CD1c-positive myeloid dendritic cell (primary cell): ENCODE results near the gene APOBEC2.
"Not testable (repeated sequence)": the region's sequence is repeated elsewhere in the genome, so short reads cannot be mapped to it uniquely, and the experiment has no call there.

Source experiments
- DNase-seq: peaks from one replicate; pipeline ENCODE4 v3.0.0-alpha.2; 2016; ENCODE audit errors: extremely low spot score

The APOBEC2 gene

GRCh38 chr6:41053041-41053440, at the start of gene APOBEC2:
Gene APOBEC2, plus strand, starts transcription at chr6:41053202. Its CDS starts 146 bp downstream, at chr6:41053348.
- no peak for DNase-seq

- peak; percentile 78 for DNase-seq
Observed at GRCh38 chr6:41006217-41006616, 46.8 kb upstream of the APOBEC2 start.

GRCh38 chr6:41006980-41007379, 46.0 kb upstream of the APOBEC2 start:
- not testable (repeated sequence) for DNase-seq

- DNase-seq: no peak
Observed at GRCh38 chr6:41008011-41008410, 45.0 kb upstream of the APOBEC2 start.

GRCh38 chr6:41009669-41010068, 43.3 kb upstream of the APOBEC2 start:
- no peak for DNase-seq

- no peak for DNase-seq
Observed at GRCh38 chr6:41011673-41012072, 41.3 kb upstream of the APOBEC2 start.

- DNase-seq: no peak
Observed at GRCh38 chr6:41013466-41014153, 39.4 kb upstream of the APOBEC2 start.

- no peak for DNase-seq
Observed at GRCh38 chr6:41014780-41015179, 38.2 kb upstream of the APOBEC2 start.

GRCh38 chr6:41015860-41016259, 37.1 kb upstream of the APOBEC2 start:
- DNase-seq: not testable (repeated sequence)

GRCh38 chr6:41017663-41018062, 35.3 kb upstream of the APOBEC2 start:
- DNase-seq: no peak

GRCh38 chr6:41021832-41022231, 31.2 kb upstream of the APOBEC2 start:
- no peak for DNase-seq

GRCh38 chr6:41022294-41022693, 30.7 kb upstream of the APOBEC2 start:
- no peak for DNase-seq

GRCh38 chr6:41023114-41023513, 29.9 kb upstream of the APOBEC2 start:
- no peak for DNase-seq

- no peak for DNase-seq
Observed at GRCh38 chr6:41025966-41026530, 27.0 kb upstream of the APOBEC2 start.

- no peak for DNase-seq
Observed at GRCh38 chr6:41027241-41027640, 25.8 kb upstream of the APOBEC2 start.

- peak; percentile 86 for DNase-seq
Observed at GRCh38 chr6:41027799-41028560, 25.0 kb upstream of the APOBEC2 start.

- no peak for DNase-seq
Observed at GRCh38 chr6:41028561-41029412, 24.2 kb upstream of the APOBEC2 start.

GRCh38 chr6:41032830-41033229, 20.2 kb upstream of the APOBEC2 start:
- DNase-seq: no peak

GRCh38 chr6:41033776-41034175, 19.2 kb upstream of the APOBEC2 start:
- DNase-seq: no peak

- no peak for DNase-seq
Observed at GRCh38 chr6:41036186-41036585, 16.8 kb upstream of the APOBEC2 start.

- DNase-seq: no peak
Observed at GRCh38 chr6:41036601-41037000, 16.4 kb upstream of the APOBEC2 start.
